GM19463 (cell line): ENCODE results near the gene ALKBH7.

Experiments
- ATAC-seq: cut with Tn5 transposase; IDR thresholded peaks from one replicate; pipeline ENCODE4 v1.9.1; 2021; ENCODE audit warnings: mild to moderate bottlenecking, moderate library complexity; ENCODE audit not compliant: unreplicated experiment

Gene ALKBH7

GRCh38 chr19:6423499-6424194 lies 51.1 kb downstream of the ALKBH7 start:
- no peak for ATAC-seq

GRCh38 chr19:6424195-6424938 lies 51.8 kb downstream of the ALKBH7 start, which contains the start of gene KHSRP:
TSS of gene KHSRP (minus strand) at chr19:6424811. CDS start at chr19:6424701, 110 bp downstream.
- no peak for ATAC-seq
